GM23248 (cell line): Measurements from ENCODE around the gene TBX21.

Experiments
- EZH2 ChIP-seq: fragments of 200-600 bp; sonication (generic); IDR thresholded peaks from 2 replicates; pipeline ENCODE4 v1.6.1; 2018; ENCODE audit warnings: antibody characterized with exemption, mild to moderate bottlenecking; ENCODE audit not compliant: insufficient read depth, poor library complexity, severe bottlenecking
- EZH2phosphoT487 ChIP-seq: fragments of 200-600 bp; sonication (generic); IDR thresholded peaks from 2 replicates; pipeline ENCODE4 v1.6.1; 2018; ENCODE audit warnings: antibody characterized with exemption, moderate library complexity, mild to moderate bottlenecking, low read depth; ENCODE audit not compliant: insufficient read depth

GRCh38 chr17:47703671-47704070, 29.4 kb upstream of the TBX21 start:
- TF ChIP-seq EZH2 (no peak), EZH2phosphoT487 (no peak)
